Embryonic facial prominence (tissue), 1 donor: ENCODE results near the gene CRBN.

Experiments
- DNase-seq: peaks from one replicate; pipeline ENCODE4 v3.0.0-alpha.2; 2016; ENCODE audit errors: extremely low spot score

Gene CRBN

DNA sequence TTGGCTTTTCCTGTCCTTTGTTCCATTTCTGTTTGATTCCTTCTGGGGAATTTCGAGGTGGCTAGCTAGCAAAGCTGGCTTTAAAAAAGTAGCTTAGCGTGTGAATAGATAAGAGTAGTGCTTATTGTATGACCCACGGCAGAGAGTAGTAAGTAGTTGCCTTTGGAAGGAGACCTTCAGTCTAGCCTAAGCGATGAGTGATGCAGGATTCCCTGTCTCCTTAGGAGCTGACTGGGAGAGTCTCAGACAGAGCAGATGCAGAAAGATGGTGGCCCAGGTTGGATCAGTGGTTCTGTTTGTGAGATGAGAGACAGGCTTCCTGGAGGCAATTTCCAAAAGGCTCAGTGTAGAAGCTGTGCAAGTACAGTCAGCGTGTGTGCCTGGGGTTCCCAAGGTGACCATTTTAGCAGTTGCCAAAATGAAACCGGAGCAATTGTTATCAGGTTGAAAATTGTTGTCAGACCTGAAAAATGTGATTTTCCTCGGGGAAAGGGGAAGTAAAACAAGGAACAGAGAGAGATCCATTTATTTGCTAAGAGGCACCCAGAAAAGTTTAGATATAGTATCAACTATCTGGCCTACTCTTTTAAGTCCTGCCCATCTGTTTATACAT, 68.6 kb downstream of the CRBN start:
- DNase-seq: no peak

GRCh38 chr3:3110299-3110630, 69.2 kb downstream of the CRBN start, which contains the start of gene IL5RA:
TSS of gene IL5RA (minus strand) at chr3:3110374. CDS start at chr3:3104984, 5,390 bp downstream.
- no peak for DNase-seq

GRCh38 chr3:3109407-3110298, 69.8 kb downstream of the CRBN start:
- DNase-seq: no peak

DNA sequence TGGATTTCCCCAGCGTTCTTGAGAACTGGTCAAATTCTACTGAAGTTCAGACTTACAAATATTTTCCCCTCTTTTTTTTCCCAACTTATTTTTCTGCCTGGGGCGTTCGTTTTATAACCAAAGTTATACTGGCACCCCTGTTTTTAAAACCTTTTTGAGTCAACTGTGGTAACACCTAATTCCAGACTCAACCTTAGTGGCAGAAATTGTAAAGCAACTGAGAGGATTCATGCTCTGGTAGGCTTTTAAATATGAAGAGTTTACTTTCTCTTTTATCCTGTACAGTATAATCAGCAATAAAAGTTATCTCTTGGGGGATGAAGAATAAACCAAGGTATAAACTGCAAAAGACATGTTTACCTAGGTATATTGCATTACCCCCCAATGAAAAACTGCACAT, 71.6 kb downstream of the CRBN start:
- no peak for DNase-seq

GRCh38 chr3:3107181-3107580, 72.3 kb downstream of the CRBN start:
- no peak for DNase-seq

GRCh38 chr3:3105815-3106214, 73.7 kb downstream of the CRBN start:
- no peak for DNase-seq

GRCh38 chr3:3105246-3105645, 74.2 kb downstream of the CRBN start:
- no peak for DNase-seq

- no peak for DNase-seq
Measured at GRCh38 chr3:3102751-3103150, 76.7 kb downstream of the CRBN start.

DNA sequence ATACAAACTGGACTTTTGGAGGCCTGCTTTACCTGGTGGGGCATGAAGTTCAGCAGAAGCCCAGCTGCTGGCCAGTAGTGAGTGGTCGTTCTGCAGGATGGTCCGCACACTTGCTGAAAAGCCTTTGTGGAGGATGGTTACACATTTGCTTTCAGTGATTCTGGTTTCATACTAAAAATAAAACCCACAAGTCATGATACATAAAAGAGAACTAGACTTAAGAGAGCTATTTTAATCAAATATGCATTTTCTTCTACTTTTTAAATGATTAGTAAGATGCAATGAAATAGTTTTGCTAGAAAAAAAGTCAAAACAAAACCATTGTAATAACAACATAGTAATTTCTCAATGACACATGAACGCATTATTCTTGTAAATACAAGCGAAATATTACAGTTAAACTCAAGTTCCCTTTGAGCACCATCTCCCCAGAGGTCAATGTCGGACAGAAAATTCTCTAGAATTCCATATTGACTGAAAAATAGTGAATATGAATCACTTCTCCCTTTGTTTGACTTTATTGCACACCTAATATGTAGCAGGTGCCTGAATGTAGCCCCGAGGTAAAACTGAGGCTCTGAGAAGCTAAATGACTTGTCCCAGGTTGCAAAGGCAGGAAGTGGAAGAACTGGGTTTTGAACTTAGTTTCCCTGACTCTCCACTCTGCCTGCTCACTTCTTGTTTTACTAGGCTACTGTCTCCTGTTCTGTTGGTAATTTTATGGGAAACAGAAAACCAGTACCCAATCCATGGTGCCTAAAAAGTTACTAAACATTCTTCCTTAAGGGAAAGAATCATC, 77.6 kb downstream of the CRBN start:
- no peak for DNase-seq
